H1 (cell line): ENCODE results near the gene DYNC1LI1. TPM values are rescaled to one million over a fixed set of nuclear protein-coding genes. Genes with fewer than 3 reads are reported as not detected.

ENCODE experiments used
- microRNA-seq, 2 experiments: library from miRNA; unstranded; fragments of <30 nt; microRNA quantifications; one replicate each; pipeline versions ENCODE4 to v1.2.0, GENCODE V29; 2016 to 2020; ENCODE audit warnings: borderline microRNAs expressed in 2 of 2, borderline number of aligned reads in 2 of 2, borderline replicate concordance in 1 of 2
- polyA plus RNA-seq, 7 experiments: library from polyadenylated mRNA; depleted of rRNA in 3 of 7; stranded (reverse) in 5 of 7; unstranded in 2 of 7; fragments of >200 nt in 5 of 7; fragments of 200-250 nt in 2 of 7; gene quantifications; 1 replicate in 5 of 7; 2 replicates in 1 of 7; 4 replicates in 1 of 7; pipeline versions ENCODE4 v1.2.1 to v1.2.3, GENCODE V29; 2011 to 2013; ENCODE audit warnings: missing spikeins in 2 of 7, mixed read lengths in 2 of 7
- small RNA-seq: library from polyadenylated mRNA; stranded (forward); fragments of <200 nt; extraction: miRNeasy Mini kit (QIAGEN cat#:217004); gene quantifications from one replicate; pipeline ENCODE3, GENCODE V24; 2013; ENCODE audit not compliant: insufficient read depth
- total RNA-seq: library from RNA; stranded (reverse); fragmentation: NEBNext Ultra II Directional; extraction: Animal tissue kit (Norgen Biotek cat#: 25700); gene quantifications from 2 replicates; pipeline ENCODE4 v1.2.1, GENCODE V29; 2021

DYNC1LI1 gene
- total and polyA plus RNA-seq, 2 of the 8 experiments (the other 6 are each of a cell fraction or from before 2014, with no cell fraction given) = 13.6 to 45.1 TPM

Small RNA genes within 50 kb of the gene (microRNA-seq; reads per million reads assigned to microRNA genes)
- 0 to 0.20 reads per million in 2 experiments for gene MIR548AY

Small RNA genes within 50 kb of the gene (small RNA-seq; reads per million reads assigned to genes)
- gene MIR548AY = 1.0 reads per million

Other genes starting within 250 kb of the DYNC1LI1 start
- gene CMTM7, start 179.0 kb downstream of the DYNC1LI1 start, total RNA-seq = 30.6 and 33.3 TPM in 2 replicates
- 65.8 and 74.0 TPM in 2 replicates for gene CMTM7, start 179.0 kb downstream of the DYNC1LI1 start, polyA plus RNA-seq (2011; rRNA removed)
- gene CMTM6, start 68.0 kb downstream of the DYNC1LI1 start, total RNA-seq = 46.8 and 51.5 TPM in 2 replicates
- gene CMTM6, start 68.0 kb downstream of the DYNC1LI1 start, polyA plus RNA-seq (2011; rRNA removed) = 14.0 and 24.0 TPM in 2 replicates
- 55.9 and 61.0 TPM in 2 replicates for gene CNOT10, start 114.3 kb upstream of the DYNC1LI1 start, total RNA-seq
- 23.9 and 39.9 TPM in 2 replicates for gene CNOT10, start 114.3 kb upstream of the DYNC1LI1 start, polyA plus RNA-seq (2011; rRNA removed)
- gene TRIM71, start 247.1 kb upstream of the DYNC1LI1 start, total RNA-seq = 293 and 296 TPM in 2 replicates
- gene TRIM71, start 247.1 kb upstream of the DYNC1LI1 start, polyA plus RNA-seq (2011; rRNA removed) = 53.7 and 69.5 TPM in 2 replicates